Smooth muscle cell of the pulmonary artery (primary cell): ENCODE data around the gene TMEM119. TPM values are rescaled to one million over a fixed set of nuclear protein-coding genes. Genes with fewer than 3 reads are reported as not detected.

ENCODE experiments used
- total RNA-seq: library from RNA; depleted of rRNA; stranded (reverse); fragments of >200 nt; gene quantifications from 2 replicates; pipeline ENCODE4 v1.2.3, GENCODE V29; 2014

TMEM119 gene, protein sequence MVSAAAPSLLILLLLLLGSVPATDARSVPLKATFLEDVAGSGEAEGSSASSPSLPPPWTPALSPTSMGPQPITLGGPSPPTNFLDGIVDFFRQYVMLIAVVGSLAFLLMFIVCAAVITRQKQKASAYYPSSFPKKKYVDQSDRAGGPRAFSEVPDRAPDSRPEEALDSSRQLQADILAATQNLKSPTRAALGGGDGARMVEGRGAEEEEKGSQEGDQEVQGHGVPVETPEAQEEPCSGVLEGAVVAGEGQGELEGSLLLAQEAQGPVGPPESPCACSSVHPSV
- 3.9 and 69.5 TPM in 2 replicates for total RNA-seq

DNA sequence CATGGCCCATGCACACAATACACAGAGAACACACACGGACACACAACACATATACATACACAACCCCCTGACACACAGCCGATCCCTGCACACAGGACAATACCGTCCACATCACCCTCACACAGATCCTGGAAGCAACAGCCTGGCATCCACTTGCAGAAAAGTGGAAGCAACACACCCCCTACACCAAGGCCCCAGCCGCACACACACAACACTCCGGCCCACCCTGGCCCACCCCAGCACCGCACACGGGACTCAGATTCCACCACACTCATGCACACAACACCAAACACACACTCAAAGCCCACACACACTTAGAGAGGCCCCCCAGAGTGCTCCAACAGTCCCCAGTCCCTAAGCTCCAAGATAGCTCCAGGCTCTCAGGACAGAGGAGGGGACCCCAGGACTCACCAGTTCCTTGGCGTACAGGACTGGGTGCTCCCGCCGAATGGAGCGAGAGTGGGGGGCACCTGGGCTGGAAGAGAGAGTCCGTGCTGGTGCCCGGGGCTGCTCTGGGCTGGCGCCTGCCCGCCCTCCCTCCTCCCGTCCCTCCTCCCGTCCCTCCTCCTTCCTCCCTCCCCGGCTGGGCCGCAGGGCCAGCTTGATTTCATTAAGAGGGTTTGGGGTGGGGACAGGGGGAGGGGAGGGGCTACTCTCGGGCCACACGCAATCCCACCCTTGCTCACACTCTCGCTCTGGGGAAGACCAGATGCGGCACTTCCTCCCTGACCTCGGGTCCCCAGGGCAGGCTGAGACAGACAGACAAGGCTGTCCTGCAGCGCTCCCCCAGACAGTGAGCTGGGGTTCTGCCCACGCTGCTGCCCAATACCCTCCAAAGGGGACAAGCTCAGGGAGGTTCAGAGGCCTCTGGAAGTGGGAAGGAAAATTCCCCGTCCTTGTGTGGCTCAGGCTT, at the start of gene TMEM119:
Gene TMEM119 (minus strand): TSS at position 526 of the 913 bp plus-strand sequence. CDS start 5,701 bp downstream, outside the sequence.

DNA sequence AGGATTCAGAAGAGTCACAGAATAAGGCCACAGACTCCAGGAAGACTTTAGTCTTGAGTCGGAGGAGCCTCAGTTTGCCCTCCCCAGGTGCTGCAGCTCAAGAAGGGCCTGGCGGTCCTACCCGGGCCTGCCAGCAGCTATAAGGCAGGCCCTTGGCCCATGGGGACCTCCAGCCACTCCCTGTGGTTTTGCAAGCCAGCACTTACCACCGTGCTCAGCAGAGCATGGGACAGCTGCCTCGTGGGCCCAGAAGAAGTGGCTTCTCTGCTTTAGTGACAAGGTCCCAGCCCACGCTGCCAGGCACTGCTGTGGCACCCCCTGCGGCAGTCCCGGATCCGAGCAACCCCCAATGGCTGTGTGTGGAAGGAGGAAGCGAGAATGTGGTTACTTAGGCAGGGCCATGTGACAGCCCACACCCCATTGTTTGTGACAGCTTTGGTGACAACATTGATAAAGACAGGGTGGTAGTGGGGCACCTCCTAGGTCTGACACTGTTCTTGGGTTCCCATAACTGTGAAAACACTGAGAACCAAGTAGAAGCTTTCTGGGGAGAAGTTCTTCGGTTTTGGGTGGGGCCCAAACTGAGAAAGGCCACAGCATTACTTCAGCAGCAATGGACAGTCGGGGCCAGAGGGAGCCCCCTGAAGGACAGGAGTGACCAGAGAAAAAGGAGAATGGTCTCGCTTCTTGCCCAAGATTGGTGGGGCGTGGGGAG, 35.8 kb upstream of the TMEM119 start, which contains the start of gene SELPLG:
Gene SELPLG (minus strand): TSS at position 361 of the 715 bp plus-strand sequence. CDS start 9,587 bp downstream, outside the sequence.

DNA sequence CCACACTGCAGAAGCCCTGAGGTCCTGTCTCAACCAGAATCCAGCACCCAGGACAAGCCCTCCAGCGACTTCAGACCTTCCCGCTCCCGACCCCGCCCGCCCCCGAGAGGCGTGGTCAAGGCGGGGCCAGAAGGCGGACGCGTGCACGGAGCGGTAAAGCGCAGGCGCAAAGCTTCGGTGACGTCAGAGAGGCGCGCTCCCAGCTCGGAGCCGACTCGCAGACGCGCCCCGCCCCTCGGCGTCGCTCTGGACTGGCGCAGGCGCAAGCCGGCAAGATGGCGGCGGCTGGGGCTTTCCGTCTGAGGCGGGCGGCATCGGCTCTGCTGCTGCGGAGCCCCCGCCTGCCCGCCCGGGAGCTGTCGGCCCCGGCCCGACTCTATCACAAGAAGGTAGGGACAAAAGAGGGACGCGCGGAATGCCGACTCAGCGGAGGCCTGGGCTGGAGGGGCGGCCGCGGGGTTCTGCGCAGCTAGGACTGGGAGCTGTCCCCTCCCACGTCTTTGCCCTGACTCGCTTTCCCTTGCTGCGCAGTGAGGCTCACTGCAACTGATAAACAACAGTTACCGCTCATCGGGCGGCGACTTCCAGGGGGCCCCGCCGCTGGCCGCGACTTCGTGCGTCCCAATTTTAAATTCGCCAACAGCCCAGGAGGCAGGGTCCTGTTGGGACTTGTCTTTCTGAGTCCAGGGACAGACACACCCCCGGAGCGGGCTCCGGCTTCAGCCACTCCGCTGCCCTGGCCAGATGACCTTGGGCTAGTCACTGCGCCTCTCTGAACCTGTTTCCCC, 35.3 kb downstream of the TMEM119 start, which contains the start of gene ISCU:
Gene ISCU (plus strand): TSS at position 249 of the 788 bp plus-strand sequence. CDS start 27 bp downstream, at position 276.

DNA sequence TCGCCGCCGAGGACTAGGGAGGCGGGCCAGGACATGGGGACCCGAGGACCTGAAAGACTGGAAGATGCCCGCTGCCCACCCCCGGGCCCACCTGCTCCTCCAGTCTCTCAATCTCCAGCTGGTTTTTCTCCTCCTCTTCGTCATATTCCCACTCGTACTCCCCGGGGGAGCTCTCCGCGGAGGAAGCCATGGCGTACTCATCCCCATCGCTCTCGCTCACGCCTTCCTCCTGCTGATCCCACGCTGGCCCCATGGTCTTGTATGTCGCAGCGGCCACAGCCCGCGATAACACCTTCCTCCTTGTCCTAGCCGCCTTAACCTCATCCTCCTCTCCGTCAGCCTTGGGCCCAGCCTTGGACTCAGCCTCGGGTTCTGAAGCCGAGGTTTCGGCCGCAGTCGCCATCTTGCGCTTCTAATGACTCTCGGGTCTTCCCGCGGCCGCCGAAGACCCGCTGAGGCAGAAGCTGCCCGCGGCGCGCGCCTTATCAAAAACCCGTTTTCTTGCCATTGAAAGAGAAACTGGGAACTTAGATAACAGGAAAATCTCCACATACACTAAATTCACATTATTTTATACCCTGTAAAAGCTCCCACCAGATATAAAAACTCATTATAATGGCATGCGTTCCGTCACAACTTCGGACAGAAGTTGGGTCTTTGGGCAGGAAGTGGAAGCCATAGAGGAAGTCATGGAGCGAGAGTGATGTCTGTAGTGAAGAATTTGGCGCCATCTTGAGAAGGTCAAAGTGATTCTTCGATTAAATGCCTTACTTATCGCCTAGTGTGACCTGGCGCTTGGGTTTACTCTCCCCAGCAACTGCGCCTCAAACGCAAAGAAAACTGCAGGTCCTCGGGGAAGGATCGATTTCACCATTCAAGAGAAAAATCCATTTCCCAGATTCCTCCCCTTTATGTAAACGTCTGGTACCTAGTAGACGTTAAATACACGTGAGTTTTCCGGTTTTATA, 36.8 kb downstream of the TMEM119 start, which contains the start of gene SART3:
Gene SART3 (minus strand): TSS at position 422 of the 968 bp plus-strand sequence. CDS start 19 bp downstream, at position 403.

Other genes with a start within 250 kb of the TMEM119 start
- 12.1 and 18.1 TPM in 2 replicates for gene FICD, start 82.8 kb downstream of the TMEM119 start, total RNA-seq
- 43.5 and 44.5 TPM in 2 replicates for gene SART3, start 36.9 kb downstream of the TMEM119 start, total RNA-seq
- gene ISCU, start 35.5 kb downstream of the TMEM119 start, total RNA-seq, result 101 and 118 TPM in 2 replicates
- 1.8 and 2.7 TPM in 2 replicates for gene SELPLG, start 35.8 kb upstream of the TMEM119 start, total RNA-seq
- 269 and 290 TPM in 2 replicates for gene CORO1C, start 133.4 kb upstream of the TMEM119 start, total RNA-seq